HG03558 (cell line): ENCODE data around the gene CARS2.
"Not testable (repeated sequence)": the region's sequence is repeated elsewhere in the genome, so short reads cannot be mapped to it uniquely, and the experiment has no call there.

Experiments used
- ATAC-seq: cut with Tn5 transposase; IDR thresholded peaks from one replicate; pipeline ENCODE4 v1.9.1; 2021; ENCODE audit warnings: moderate number of reproducible peaks; ENCODE audit not compliant: unreplicated experiment; ENCODE audit errors: extremely low read depth

CARS2 gene

DNA sequence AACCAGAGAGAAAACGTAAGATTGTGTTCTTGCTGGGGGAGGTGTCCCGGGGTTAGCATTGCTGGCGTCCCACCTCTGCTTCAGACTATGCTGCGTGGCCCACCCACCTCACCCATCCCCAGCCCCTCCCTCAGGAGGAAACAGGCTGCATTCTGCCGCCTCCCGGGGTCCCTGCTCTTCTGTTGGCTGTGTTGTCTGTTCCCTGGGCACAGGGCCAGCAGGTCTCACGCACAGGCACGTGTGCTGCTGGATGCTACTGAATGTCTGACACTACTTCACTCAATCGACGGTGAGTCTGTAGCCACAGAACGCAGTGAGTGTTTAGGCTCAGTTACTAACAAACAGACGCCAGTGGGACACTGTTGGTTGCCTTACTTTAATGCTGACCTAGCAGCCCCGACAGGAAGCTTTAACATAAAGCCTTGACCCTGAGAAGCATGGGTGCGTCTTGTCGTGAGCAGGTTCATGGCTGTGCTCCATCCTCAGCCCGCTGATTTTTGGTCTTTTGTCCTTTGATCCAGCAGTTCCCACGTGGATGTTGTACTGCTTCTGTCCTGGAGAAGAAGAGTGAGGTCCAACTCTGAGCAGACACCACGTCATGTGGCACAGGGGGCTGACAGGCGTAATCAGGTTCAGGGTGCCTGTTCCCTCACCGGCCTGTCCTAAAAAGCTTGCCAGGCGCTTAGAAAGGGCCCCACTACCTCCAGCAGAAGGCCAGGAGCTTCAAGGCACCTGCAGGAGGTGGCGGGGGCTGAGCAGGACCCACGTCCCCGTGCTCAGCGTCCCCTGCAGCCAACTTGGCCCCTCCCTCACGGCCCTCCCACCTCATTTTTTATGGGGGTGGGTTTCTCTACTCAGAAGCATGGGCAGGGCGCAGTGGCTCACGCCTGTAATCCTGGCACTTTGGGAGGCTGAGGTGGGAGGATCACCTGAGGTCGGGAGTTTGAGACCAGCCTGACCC, 64.6 kb downstream of the CARS2 start:
- ATAC-seq: no peak

DNA sequence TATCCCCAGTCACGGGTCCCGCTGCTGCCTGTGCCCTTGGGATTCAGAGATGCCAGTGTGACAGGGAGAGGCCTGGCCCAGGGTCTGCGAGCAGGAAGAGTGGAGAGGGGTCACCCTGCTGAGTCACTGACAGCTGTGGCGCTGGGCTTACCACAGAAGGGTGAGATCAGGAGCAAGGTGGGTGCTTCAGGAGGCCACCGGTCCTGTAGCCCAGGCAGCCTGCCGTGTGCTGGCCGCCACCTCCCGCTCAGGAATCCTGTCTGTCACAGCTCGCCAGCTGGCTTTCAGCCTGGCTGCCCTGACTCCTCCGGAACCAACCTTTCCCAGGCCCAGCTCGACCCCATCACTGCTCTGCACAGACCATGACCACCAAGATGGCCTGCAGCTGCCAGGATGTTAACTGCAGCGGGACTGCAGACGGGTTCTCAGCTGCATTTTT, 65.3 kb downstream of the CARS2 start:
- ATAC-seq: no peak

DNA sequence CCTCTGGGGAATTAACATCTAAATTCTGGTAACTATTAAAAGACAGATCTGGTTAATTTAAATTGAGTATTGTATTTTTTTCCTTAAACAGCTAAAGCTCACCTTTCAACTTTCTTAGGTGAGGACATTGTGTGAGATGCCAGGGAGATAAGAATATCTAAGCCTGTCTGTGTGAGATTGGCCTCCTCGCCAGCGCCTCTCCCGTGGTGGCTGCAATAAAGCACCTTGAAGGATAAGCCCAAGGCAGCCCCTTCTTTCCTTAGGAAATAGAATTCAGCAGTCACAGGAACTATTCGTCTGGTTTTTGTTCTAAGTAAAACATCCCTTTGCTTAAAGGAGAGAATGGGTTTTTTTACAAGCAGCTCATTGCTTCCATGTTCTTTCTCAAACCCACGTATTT, 66.0 kb downstream of the CARS2 start:
- no peak for ATAC-seq

DNA sequence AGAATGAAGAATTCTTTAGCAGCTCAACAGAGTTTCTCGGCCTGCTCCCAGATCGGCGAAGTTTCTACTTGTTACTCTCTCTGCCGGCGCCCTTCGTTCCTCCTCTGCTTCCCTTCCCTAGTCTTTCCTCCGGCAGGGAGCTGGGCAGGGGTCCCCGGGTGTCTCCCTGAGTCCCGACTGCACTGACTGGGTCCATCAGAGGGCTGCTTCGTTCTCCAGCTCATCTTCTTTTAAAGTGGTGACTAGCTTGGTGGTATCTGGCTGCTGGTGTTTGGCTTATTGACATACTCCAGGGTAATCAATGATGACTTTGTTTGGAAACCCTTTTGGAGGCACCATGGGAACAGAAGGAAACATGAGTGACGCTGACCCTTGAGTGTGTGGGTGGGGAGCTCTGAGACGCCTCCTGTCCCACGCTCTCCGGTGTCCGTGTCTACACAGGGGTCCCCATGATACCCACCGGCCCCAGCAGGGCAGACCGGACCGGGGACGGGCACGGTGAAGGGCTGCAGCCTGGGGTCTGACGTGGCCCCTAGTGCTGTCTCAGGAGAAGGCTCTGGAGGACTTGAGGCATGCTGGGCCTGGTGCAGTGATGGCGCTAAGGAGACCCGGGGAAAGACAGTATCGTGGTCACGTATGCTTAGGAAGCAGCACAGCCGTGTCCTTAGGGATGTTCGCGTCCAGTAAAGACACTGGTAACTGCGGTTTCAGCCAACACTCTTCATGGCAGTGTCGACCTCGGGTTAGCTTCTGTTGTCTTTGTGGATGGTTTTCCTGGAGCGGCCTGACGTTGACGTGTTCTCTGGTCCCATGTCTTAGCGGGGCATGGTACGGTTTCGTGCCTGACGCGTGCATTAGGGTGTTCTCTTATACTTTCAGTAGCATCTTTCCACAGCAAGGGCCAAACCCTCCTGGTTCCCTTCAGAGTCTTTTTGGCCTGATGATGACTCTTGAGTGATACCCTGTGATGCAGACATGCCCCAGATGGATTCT, 66.8 kb downstream of the CARS2 start:
- no peak for ATAC-seq

DNA sequence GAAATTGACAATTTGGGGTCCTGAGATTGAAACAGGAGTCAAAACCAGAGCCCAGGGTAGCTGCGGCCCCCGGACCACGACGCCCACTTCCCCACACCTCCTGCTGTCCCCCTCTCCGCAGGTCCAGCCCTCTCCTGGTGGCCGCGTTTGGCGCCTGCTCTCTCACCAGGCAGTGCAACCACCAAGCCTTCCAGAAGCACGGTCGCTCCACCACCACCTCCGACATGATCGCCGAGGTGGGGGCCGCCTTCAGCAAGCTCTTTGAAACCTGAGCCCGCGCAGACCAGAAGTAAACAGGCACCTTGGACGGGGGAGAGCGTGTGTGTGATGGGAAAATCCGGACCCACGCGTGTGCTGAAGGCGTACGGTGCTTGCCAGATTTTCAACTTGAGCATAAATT, 67.7 kb downstream of the CARS2 start:
- no peak for ATAC-seq

DNA sequence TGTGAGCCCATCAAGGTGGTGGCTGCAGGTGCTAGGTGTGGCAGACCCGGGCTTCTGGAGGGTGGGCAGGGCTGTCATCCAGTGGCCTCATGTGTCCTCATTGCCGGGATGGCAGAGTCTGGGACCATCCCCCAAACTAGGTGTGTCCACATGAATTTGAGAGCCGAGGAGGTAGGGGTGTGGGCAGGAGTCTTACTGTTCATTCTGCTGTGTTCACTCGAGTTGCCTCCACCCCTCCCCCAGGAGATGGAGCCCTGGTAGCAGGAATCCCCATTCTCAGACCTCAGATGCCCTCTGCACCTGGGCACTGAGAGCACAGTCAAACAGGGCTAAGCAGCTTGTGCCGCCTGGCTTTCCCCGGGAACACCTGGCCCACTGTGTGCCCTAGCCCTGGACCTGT, 68.2 kb downstream of the CARS2 start:
- ATAC-seq: no peak

DNA sequence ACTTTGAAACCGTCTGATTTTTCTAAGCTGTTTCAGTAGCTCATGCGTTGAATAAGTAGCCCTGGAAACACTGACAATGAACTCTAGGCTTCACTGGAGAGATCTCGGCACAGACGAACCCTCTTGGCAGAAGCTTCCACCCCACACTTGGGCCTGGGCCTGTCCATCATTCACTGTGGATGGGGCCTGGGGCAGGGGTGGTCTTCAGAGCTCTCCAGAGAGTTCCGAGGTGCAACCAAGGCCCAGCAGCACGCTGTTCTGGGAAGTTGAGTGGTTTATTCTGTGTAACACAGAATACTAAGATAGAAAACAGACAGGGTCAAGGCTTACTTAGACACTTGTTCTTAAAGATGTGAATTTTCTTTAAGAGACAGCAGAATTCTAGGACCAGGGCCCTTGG, 68.6 kb downstream of the CARS2 start:
- ATAC-seq: no peak

DNA sequence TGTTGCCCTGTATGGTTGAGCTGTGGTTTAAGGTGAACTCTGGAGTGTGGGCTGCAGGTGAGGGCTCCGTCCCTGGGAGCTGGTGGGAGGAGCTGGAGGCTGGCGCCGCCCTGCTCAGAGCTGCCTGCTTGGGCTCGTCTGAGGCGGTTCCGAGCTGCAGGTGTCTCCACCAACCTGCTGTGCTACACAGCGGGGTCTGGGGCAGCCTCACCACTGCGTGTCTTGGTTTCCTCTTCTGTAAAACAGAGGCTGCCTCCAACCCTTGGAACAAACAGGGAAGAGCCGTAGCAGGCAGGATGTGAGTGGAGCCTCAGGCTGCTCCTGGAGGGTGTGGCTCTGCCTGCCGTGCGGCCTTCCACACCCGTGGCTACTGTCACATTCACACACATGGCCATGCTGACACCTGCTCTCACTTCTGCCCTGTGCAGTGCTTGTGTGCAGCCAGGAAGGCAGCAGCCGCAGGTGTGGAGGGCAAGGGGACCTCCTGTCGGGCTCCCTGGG, 69.2 kb downstream of the CARS2 start:
- no peak for ATAC-seq

DNA sequence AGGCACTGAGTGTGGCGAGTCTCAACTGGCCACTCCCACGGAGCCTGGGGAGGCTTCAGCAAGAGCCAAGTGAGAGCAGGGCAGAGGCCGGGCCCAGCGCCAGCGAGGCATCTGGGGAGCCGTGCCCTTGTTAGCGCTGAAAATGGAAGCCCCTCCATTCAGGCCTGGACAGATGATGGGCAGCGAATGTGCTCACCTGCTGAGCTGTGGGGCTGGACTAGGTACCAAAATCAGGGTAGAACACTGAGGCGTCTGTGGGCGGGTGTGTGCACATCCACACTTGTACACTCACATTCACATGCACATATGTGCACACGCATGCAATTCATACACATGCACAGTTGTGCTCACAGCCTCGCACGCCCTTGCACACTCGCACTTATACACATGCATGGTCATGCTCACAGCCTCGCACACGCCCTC, 69.9 kb downstream of the CARS2 start:
- ATAC-seq: no peak

DNA sequence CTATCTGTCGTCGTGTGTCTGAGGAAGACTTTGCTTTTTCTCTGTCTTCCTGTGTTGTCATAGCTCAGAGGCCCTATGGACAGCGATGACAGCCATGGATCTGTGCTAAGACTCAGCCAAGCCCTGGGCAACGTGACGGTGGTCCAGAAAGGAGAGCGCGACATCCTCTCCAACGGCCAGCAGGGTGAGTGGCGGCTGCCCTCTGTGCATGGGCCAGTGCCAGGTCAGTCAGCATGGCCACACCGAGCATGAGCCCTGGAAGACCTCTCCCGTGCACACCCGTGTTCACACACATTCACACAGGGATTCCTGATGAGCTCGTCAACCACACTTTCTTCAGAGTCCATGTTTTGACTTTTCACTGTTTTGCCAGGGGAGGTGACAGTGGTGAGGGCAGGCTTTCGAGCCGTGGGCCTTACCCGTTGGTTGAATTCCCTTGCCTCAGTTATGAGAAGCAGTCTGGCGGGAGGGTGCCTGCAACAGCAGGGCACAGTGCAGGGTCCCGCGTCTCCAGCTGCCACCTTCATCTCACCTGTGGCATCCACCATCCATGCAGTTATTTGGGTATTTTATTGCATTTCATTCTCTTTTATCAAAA, 70.4 kb downstream of the CARS2 start:
- no peak for ATAC-seq

DNA sequence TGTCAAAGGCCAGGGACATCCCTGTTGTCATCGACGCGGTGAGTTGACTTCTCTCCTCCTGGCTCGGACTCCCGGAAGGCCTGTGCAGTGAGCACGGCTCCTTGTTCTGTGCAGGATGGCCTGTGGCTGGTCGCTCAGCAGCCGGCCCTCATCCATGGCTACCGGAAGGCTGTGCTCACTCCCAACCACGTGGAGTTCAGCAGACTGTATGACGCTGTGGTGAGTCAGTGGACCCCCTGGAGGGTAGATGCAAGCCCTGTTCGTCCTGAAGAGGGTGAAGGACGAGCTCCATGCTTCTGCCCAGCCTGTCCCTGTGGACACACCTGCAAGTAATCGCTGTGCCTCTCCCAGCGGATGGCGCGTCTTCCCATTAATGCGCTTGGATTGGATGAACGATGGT, 71.4 kb downstream of the CARS2 start:
- no peak for ATAC-seq

DNA sequence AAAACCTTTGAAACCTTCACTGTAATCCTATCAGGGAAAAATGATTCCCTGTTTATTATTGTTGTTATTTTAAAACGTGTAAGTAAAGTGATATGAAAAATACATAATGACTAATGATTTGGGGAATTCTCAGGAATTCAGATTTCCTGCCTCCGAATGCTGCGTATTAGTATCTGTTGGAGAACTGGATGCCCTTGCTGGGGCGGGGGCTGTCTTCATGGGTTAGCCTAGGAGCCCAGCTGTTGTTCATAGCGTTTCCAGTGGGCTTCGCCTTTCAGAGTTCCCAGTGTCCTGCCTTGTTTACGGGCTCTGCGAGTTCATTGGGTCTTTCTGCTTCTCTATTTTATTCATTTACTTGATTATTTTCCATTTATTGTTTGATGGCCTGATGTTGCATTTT, 72.1 kb downstream of the CARS2 start:
- no peak for ATAC-seq

DNA sequence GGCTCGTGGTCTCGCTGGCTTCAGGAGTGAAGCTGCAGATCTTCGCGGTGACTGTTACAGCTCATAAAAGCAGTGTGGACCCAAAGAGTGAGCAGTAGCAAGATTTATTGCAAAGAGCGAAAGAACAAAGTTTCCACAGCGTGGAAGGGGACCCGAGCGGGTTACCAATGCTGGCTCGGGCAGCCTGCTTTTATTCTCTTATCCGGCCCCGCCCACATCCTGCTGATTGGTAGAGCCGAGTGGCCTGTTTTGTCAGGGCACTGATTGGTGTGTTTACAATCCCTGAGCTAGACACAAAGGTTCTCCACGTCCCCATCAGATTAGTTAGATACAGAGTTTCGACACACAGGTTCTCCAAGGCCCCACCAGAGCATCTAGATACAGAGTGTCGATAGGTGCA, 73.7 kb downstream of the CARS2 start:
- ATAC-seq: not testable (repeated sequence)

DNA sequence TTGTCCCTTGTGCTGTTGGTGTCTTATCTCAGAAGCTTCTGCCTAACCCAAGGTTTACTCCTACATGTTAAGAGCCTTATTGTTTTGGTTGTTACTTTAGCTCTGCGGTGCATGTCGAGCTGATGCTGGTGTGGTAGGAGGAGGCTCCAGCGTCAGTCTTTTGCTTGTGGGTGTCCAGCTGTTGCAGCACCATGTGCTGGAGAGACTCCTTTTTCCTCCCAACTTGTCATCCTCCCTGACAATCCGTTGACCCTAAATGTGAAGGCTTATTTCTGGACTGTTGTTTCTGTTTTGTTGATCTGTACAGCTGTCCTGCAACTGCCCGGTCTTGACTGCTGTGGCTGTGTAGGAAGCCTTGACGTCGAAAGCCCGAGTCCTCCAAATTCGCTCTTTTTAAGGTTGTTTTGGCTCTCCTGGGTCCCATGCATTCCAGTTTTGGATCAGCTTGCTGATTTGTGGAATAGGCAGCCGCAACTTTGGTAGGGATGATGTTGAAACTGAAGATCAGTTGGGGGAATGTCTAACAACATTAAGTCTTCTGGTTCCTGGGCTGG, 75.3 kb downstream of the CARS2 start:
- no peak for ATAC-seq

DNA sequence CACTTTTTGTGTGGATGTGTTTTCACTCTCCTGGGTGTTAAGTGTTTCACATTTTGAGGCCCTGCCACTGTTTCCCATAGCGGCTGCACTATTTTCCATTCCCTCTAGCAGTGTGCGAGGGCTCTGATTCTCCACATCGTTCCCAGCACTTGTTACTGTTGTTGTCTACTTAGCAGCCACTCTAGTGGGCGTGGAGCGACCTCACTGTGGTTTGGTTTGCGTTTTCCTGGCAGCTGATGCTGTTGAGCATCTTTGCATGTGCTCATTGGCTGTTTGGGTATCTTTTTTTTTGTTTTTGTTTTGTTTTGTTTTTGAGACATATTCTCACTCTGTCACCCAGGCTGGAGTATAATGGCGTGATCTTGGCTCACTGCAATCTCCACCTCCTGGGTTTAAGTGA, 76.2 kb downstream of the CARS2 start:
- ATAC-seq: no peak

DNA sequence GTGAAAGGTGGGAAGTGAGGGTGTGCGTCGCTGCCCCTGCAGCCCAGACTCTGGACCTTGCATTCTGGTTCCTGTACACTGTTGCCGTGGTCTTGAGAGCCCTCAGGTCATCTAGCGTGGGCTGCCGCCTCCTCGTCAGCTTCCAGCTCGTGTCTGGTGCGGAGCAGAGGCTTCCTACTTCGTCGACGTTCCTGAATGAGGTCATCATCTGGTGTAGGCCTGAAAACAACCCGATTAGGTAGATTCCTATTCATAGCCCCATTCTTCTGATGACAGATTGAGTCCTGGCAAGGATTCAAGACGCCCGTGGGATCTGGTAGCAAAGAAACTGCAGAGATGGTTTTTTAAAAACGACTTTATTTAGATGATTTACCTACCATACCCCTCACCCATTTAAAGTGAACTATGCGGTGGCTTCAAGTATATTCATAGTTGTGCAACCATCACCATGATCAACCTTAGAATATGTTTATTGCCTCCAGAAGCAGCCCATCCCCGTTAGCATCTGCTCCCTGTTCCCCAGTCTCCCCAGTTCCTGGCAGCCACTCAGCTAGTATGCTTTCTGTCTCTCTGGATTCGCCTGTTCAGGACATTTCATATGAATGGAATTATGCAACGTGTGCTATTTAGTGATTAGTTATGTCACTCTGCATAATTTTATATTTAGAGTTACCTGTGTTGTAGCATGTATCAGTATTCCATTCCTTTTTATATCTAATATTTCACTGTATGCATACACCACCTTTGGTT, 76.8 kb downstream of the CARS2 start:
- no peak for ATAC-seq

DNA sequence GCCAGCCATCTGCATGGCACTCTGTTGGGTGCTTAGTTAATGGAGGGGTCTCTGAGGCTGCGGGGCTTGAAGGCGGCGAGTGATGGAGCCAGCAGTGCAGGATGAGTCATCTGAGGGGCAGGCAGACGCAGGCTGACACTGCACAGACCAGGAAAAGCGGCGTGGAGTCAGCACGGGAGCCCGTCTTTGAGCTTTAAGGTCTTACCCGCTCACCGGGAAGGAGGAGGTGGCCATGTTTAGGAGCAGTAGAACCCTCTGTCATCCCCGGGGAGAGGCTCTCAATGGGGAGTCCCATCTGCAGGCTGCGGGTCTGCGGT, 77.5 kb downstream of the CARS2 start:
- ATAC-seq: no peak

DNA sequence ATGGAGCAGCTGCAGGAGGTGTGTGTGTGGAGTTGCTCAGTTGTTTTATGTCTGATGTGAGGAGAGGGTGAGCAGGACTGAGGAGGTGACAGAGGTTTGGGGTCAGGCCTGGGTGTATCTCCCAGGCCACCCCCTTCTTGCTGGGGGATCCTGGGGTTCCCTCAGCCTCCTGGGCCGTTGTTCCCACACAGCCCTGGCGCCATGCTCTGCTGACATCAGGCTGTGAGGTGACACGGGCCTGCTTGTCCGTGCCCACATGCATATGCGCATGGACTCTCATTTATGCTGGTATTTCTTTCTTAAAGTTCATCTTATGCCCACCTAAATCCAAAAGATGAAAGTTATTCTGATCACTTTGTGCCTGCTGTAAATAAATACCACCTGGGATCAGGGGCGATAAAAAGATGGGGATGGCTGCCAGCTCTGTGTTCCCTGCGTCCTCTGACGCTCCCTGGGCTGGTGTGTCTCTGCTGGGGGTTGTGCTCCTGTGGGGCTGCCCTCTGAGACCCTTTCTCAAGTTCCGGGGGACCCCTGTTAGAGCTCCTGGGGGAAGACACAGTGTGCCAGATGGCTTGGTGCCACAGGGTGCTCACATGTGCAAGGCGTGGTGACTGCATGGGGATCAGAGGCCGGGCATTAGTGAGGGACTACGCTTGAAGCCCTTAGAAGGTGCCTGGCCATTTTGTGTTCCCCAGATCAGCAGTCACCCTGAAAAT, 78.0 kb downstream of the CARS2 start:
- ATAC-seq: no peak

DNA sequence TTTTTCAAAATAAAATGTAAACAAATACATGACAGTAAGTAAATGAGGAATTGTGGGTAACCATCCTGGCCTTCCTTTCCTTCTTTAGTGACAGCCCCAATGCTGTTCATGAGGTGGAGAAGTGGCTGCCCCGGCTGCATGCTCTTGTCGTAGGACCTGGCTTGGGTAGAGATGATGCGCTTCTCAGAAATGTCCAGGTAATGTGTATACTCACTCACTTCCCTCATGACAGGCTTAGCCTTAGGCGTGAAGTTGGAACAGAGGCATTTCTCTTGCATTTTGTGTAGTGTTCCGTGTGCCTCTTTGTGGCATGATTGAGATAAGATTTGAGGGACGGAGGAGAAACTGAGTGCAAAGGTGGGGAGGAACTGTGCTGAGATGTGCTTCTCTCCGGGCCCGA, 78.6 kb downstream of the CARS2 start:
- ATAC-seq: no peak
